ENCODE data around the gene ZBTB16.

Gene ZBTB16

DNA sequence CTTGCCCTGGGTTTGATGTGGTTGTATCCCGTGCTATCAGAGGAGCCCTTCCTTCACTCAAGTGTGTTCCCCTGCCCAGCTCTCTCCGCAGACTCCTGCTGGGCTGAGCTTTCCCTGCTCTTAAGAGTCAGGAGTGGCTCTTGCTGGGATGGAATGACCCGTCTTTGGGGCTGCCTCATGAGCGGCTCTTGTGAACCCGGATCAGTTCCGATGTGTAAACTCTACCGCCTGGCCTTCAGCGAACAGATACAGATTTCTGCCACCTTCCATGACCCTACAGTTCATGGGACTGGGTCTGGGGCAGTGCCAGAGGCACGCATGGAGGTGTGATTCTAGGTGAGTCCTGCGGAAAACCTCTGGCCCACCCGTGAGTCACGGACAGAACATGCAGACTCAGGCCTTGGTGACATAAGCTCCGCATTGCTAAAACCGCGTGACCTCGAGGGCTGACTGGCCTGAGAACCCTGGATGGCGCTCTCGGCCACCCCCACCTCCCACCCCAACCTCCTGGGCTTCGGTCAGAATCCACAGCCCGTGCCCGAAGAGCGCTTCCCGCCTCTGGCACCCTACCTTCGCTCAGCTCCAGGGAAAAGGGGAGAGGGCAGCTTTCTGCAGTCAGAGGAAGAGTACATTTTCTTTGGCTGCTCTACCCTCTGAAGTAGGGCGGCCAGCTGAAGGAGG is 1.3 kb upstream of the ZBTB16 start:
- DNase-seq (ENCODE audit: extremely low read depth, low read depth), result no peak
- TF ChIP-seq, protein P1, sequence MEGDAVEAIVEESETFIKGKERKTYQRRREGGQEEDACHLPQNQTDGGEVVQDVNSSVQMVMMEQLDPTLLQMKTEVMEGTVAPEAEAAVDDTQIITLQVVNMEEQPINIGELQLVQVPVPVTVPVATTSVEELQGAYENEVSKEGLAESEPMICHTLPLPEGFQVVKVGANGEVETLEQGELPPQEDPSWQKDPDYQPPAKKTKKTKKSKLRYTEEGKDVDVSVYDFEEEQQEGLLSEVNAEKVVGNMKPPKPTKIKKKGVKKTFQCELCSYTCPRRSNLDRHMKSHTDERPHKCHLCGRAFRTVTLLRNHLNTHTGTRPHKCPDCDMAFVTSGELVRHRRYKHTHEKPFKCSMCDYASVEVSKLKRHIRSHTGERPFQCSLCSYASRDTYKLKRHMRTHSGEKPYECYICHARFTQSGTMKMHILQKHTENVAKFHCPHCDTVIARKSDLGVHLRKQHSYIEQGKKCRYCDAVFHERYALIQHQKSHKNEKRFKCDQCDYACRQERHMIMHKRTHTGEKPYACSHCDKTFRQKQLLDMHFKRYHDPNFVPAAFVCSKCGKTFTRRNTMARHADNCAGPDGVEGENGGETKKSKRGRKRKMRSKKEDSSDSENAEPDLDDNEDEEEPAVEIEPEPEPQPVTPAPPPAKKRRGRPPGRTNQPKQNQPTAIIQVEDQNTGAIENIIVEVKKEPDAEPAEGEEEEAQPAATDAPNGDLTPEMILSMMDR (IDR thresholded peaks at IDR 0.05; ENCODE audit: low read depth, low read length, missing control alignments), result no peak
- no peak overlapping the region for H3K4me3 ChIP-seq (replicated peaks; ENCODE audit: low read depth, low read length)

DNA sequence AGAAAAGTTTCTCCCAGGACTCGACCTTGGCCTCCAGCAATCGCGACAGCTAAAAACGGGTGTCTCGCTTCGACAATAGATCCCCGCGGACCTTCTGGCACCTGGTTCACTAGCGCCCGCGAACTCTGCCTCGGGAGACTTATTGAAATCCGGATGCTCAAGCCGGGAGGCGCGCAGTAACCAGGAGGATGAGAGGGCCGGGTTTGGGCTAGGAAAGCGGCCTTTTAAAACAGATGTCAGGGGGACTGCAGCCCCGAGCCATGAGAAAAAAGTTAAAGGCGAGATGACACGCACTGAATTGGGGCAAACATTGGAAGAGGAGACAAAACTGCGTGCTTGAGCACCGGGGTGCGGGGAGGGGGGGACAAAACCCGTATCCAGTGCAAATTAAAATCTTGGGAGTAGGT is 637 bp upstream of the ZBTB16 start:
- no peak for DNase-seq (ENCODE audit: extremely low read depth, low read depth)
- TF ChIP-seq, protein P1 (IDR thresholded peaks at IDR 0.05; ENCODE audit: low read depth, low read length, missing control alignments), result no peak
- H3K4me3 ChIP-seq (replicated peaks; ENCODE audit: low read depth, low read length), result no peak overlapping the region

DNA sequence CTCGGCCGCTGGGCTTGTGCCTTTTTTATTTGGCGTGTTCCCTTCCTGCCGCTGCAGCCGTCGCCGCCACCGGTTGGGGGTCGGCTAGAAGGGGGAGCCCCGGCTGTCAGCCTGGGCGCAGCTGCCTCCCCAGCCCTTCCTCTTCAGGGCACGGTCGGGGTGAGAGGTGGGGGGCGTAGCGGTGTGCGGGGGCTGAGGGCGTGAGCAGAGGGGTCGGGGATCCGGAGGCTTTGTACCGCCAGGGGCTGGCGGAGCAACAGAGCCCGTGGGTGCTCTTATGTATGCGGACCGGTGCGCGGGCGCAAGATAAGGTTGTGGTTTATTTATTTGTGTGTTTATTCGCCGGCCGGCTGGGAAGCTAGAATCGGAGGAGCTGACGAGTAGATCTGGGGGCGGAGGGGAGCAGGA is 477 bp downstream of the ZBTB16 start:
- TF ChIP-seq, protein P1 (IDR thresholded peaks at IDR 0.05; ENCODE audit: low read depth, low read length, missing control alignments), result no peak
- DNase-seq (ENCODE audit: extremely low read depth, low read depth), result no peak
- H3K4me3 ChIP-seq (replicated peaks; ENCODE audit: low read depth, low read length), result no peak overlapping the region

DNA sequence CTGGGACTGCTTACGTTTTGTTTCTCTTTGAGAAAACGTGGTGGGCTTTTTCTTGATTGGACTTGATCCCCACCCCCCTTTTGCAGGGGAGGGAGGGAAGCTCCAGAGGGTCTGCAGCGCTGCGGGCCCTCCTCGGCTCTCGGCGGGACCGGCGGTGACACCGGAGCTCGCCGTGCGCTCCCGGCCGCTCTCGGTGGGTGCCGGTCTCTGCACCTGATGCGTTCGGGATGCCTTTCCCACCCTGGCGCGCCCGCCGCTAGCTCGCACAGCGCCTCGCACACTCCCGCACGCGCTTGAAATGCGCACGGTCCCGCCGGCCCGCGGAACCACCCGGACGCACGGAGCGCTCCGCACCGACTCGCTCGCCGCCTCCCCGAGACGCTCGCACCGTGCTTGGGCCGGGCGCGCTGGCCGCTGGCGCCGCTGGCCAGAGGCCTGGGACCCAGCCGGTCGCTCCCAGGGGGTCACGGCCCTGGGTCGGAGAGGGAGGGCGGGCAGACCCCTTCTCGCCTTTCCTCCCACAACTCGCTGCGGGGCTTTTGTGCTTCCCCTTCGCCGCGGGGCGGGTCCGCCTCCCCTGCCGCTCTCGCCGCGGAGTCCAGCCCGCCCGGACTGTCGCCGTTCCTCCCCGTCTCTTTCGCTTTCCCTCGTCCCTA is 1.0 kb downstream of the ZBTB16 start:
- DNase-seq (ENCODE audit: extremely low read depth, low read depth), result no peak
- TF ChIP-seq, protein P1 (IDR thresholded peaks at IDR 0.05; ENCODE audit: low read depth, low read length, missing control alignments), result no peak
- H3K4me3 ChIP-seq (replicated peaks; ENCODE audit: low read depth, low read length), result peak overlapping the region; percentile 36

DNA sequence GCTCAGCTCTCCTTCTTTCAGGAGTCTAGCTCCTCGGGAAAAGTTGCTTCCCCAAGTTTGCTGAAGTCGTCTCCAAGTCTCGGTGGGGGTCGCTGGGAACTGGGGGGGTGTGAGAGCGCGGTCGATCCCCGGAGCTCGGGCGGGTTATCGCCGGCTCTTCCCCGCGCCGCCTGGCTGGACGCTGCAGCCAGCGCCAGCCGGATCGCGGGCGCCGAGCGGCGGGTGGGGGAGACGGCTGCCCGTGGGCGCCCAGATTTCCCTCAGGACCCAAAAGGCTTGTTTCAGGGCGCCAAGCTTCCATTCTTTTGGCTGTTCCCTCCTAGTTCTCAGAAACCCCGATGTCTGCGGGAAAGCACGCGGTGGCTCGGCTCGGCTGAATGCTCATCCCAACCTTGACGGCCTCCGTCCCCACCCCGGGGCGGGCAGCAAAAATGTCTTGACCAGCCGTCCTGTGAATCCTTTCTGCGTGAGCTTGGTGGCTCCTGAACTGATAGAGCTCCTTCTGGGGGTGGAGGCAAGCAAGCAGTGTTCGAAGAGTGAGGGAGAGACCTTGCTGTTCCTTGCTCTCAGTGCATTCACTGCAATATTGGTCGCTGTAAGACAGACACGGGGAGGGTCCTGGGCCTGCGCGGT is 1.7 kb downstream of the ZBTB16 start:
- TF ChIP-seq, protein P1 (IDR thresholded peaks at IDR 0.05; ENCODE audit: low read depth, low read length, missing control alignments), result no peak
- DNase-seq (ENCODE audit: extremely low read depth, low read depth), result no peak
- H3K4me3 ChIP-seq (replicated peaks; ENCODE audit: low read depth, low read length), result peak overlapping the region; percentile 36

DNA sequence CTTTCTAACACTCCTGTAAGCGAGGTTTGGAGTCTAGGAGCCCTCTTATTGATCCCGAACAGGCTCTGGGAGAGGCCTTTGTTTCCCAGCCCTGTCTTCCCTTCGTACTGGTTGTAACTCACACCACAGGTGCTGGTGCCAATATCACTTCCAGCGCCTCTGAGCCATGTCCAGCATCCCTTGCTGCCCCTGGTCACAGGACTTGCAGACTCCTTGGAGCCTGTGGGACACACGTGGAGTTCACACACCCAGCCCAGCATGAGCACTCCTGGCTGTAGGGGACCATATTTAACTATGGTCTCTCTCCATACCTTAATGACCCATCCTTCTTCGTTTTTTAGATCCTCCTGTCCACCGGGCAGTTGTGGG is 2.2 kb downstream of the ZBTB16 start:
- TF ChIP-seq, protein P1 (IDR thresholded peaks at IDR 0.05; ENCODE audit: low read depth, low read length, missing control alignments), result no peak
- H3K4me3 ChIP-seq (replicated peaks; ENCODE audit: low read depth, low read length), result no peak overlapping the region
- no peak for DNase-seq (ENCODE audit: extremely low read depth, low read depth)

All from HFF-Myc (cell line).